Bronchial epithelial cell (primary cell): ENCODE data around the gene EPN1. TPM values are rescaled to one million over a fixed set of nuclear protein-coding genes. Genes with fewer than 3 reads are reported as not detected.
"Not testable (repeated sequence)": the region's sequence is repeated elsewhere in the genome, so short reads cannot be mapped to it uniquely, and the experiment has no call there.

Source experiments
- DNase-seq: peaks from one replicate; pipeline ENCODE4 v3.0.0-alpha.2; 2010; ENCODE audit warnings: low read depth
- FAIRE-seq: peaks from 2 replicates; lab custom pipeline; 2011; peaks lifted over from hg19 to GRCh38; lab: Jason Lieb, UNC
- H3K27me3 ChIP-seq: 2 replicates; pipeline ENCODE4 v1.5.1; 2011; ENCODE audit warnings: low read length; ENCODE audit not compliant: control insufficient read depth, insufficient read depth
- H3K36me3 ChIP-seq: 2 replicates; pipeline ENCODE4 v1.5.1; 2011; ENCODE audit warnings: low read length; ENCODE audit not compliant: control insufficient read depth, insufficient read depth
- H3K4me3 ChIP-seq: 2 replicates; pipeline ENCODE4 v1.5.1; 2011; ENCODE audit warnings: mild to moderate bottlenecking, low read depth, low read length, control low read depth
- total RNA-seq: library from RNA; depleted of rRNA; stranded (reverse); fragments of >200 nt; gene quantifications from 2 replicates; pipeline ENCODE4 v1.2.1, GENCODE V29; 2014
- TF ChIP-seq, protein P1 (sequence below): IDR thresholded peaks from 2 replicates; pipeline ENCODE4 v1.5.1; 2011; ENCODE audit warnings: mild to moderate bottlenecking, moderate library complexity, low read length, control low read depth, inconsistent platforms; ENCODE audit not compliant: insufficient read depth, severe bottlenecking

EPN1 gene
- total RNA-seq, 1 donor from 2014 or later, result 28.2 TPM

- no peak for DNase-seq
- no peak for FAIRE-seq
- H3K27me3 ChIP-seq, result no peaks in the 10 kb centered on the region
- H3K4me3 ChIP-seq, result no peak within 1 kb of the TSS
- TF ChIP-seq, protein P1, sequence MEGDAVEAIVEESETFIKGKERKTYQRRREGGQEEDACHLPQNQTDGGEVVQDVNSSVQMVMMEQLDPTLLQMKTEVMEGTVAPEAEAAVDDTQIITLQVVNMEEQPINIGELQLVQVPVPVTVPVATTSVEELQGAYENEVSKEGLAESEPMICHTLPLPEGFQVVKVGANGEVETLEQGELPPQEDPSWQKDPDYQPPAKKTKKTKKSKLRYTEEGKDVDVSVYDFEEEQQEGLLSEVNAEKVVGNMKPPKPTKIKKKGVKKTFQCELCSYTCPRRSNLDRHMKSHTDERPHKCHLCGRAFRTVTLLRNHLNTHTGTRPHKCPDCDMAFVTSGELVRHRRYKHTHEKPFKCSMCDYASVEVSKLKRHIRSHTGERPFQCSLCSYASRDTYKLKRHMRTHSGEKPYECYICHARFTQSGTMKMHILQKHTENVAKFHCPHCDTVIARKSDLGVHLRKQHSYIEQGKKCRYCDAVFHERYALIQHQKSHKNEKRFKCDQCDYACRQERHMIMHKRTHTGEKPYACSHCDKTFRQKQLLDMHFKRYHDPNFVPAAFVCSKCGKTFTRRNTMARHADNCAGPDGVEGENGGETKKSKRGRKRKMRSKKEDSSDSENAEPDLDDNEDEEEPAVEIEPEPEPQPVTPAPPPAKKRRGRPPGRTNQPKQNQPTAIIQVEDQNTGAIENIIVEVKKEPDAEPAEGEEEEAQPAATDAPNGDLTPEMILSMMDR, result no peak
- no peaks in the 10 kb centered on the region for H3K36me3 ChIP-seq
These were observed 63.3 kb downstream of the EPN1 start, which contains the start of gene NLRP9 for GRCh38 chr19:55738302-55738701. Gene NLRP9 (minus strand): TSS chr19:55738402. CDS start chr19:55738374, 28 bp downstream.

- TF ChIP-seq, protein P1, result no peak
- H3K36me3 ChIP-seq, result no peaks in the 10 kb centered on the region
- no peak for FAIRE-seq
- no peaks in the 10 kb centered on the region for H3K27me3 ChIP-seq
- DNase-seq, result no peak
- no peak overlapping the region for H3K4me3 ChIP-seq
These were observed 75.7 kb downstream of the EPN1 start for GRCh38 chr19:55750715-55751114.

DNA sequence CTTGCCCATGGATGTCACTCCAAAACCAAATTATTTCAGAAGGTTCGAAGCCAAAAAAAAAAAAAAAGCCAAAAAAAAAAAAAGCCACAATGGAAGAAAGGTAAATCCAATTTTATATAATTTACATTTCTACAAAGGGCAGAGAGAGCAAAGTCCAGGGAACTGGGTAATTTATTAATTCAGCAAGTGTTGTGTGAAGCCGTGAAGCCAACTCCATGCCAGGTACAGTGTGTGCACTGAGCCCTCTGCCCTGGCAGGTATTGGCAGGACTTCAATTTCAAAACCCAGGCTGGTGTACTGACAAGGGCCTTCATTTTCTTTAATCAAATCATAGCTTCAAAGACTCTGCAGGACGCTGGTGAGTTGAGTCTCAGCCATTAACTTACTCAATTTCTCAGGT, 78.4 kb downstream of the EPN1 start:
- FAIRE-seq, result no peak
- TF ChIP-seq, protein P1, result no peak

DNA sequence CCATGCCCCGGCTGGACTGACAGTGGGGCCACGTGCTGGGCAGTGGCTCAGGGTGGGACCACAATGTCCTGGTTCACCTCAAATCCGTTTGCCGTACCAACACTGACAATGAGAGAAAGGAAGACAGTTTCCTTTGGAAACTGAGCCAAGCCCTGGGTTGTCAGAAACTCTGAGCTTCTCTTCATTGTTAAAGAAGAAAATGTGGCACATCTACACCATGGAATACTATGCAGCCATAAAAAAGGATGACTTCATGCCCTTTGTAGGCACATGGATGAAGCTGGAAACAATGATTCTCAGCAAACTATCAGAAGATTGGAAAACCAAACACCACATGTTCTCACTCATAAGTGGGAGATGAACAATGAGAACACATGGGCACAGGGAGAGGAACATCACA, 81.8 kb downstream of the EPN1 start:
- not testable (repeated sequence) for FAIRE-seq, H3K36me3 ChIP-seq, H3K4me3 ChIP-seq, H3K27me3 ChIP-seq, DNase-seq

More for the DNA sequence above, 78.4 kb downstream of the EPN1 start:
- H3K36me3 ChIP-seq, result no peaks in the 10 kb centered on the region
- no peak for DNase-seq
- no peak overlapping the region for H3K4me3 ChIP-seq
- no peaks in the 10 kb centered on the region for H3K27me3 ChIP-seq

DNA sequence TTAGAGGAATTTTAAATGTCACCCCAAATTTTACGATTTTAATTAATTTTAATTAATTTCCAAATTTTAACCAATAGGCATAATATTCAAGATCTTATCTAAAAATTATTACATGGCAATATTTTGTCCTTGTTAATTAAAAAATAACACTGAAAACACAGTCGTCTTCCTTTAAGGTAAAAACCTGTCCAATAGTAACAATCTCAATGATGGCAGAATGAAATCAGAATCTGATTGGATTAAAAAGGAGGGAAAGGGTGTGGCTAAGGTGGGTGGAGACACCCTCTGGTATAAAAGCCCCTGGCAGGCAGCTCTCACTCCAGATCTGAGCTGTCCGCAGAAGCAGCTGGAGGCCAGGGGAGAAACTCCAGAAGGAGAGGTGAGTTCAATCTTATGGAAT, 83.8 kb downstream of the EPN1 start, which contains the start of gene RFPL4A:
Gene RFPL4A (plus strand): TSS at position 301 of the 400 bp plus-strand sequence. CDS start 2,704 bp downstream, outside the sequence.
- H3K27me3 ChIP-seq, H3K36me3 ChIP-seq, DNase-seq, FAIRE-seq, H3K4me3 ChIP-seq: not testable (repeated sequence)

Other genes starting within 250 kb of the EPN1 start
- gene SHISA7, start 231.9 kb upstream of the EPN1 start, total RNA-seq, result not detected in 2 replicates
- 33.2 and 33.3 TPM in 2 replicates for gene ISOC2, start 213.6 kb upstream of the EPN1 start, total RNA-seq
- gene C19orf85, start 210.5 kb upstream of the EPN1 start, total RNA-seq, result not detected in 2 replicates
- gene ZNF628, start 198.6 kb upstream of the EPN1 start, total RNA-seq, result 0.79 and 1.0 TPM in 2 replicates
- gene NAT14, start 190.0 kb upstream of the EPN1 start, total RNA-seq, result 2.4 and 3.5 TPM in 2 replicates
- under 0.01 and 0.26 TPM in 2 replicates for gene SSC5D, start 186.8 kb upstream of the EPN1 start, total RNA-seq
- gene SBK2, start 138.1 kb upstream of the EPN1 start, total RNA-seq, result not detected in 2 replicates
- not detected in 2 replicates for gene SBK3, start 129.7 kb upstream of the EPN1 start, total RNA-seq
- gene ZNF579, start 94.4 kb upstream of the EPN1 start, total RNA-seq, result 1.8 and 2.2 TPM in 2 replicates
- 2.1 and 3.5 TPM in 2 replicates for gene FIZ1, start 75.7 kb upstream of the EPN1 start, total RNA-seq
- gene ZNF524, start 74.9 kb upstream of the EPN1 start, total RNA-seq, result 18.4 and 19.6 TPM in 2 replicates
- gene ZNF865, start 69.6 kb upstream of the EPN1 start, total RNA-seq, result 0.53 and 0.64 TPM in 2 replicates
- gene ZNF784, start 50.7 kb upstream of the EPN1 start, total RNA-seq, result 5.0 and 5.1 TPM in 2 replicates
- 2.4 and 2.7 TPM in 2 replicates for gene ZNF580, start 34.2 kb upstream of the EPN1 start, total RNA-seq
- 9.6 and 19.2 TPM in 2 replicates for gene ZNF581, start 31.6 kb upstream of the EPN1 start, total RNA-seq
- 2.6 and 2.9 TPM in 2 replicates for gene CCDC106, start 27.0 kb upstream of the EPN1 start, total RNA-seq
- gene U2AF2, start 20.2 kb upstream of the EPN1 start, total RNA-seq, result 121 and 140 TPM in 2 replicates
- not detected in 2 replicates for gene NLRP9, start 63.2 kb downstream of the EPN1 start, total RNA-seq
- gene RFPL4A, start 83.9 kb downstream of the EPN1 start, total RNA-seq, result not detected in 2 replicates
- gene RFPL4AL1, start 93.9 kb downstream of the EPN1 start, total RNA-seq, result not detected in 2 replicates
- not detected in 2 replicates for gene NLRP11, start 156.8 kb downstream of the EPN1 start, total RNA-seq
- gene NLRP4, start 161.3 kb downstream of the EPN1 start, total RNA-seq, result not detected in 2 replicates